RWPE2 (cell line): ENCODE measurements around the gene UPF3A.

Source experiments
- ATAC-seq: fragments of 200-7000 bp; cut with Tn5 transposase; 3 replicates; pipeline ENCODE4 v1.9.1; 2021; ENCODE audit warnings: low read depth
- DNase-seq: peaks from one replicate; pipeline ENCODE4 v3.0.0-alpha.2; 2020; ENCODE audit warnings: low spot score
- H3K27ac ChIP-seq: fragments of 450-650 bp; 2 replicates; pipeline ENCODE4 v1.5.1; 2017; ENCODE audit warnings: mild to moderate bottlenecking; ENCODE audit not compliant: poor library complexity, severe bottlenecking
- H3K27me3 ChIP-seq: fragments of 250-450 bp; sonication (Bioruptor Pico); 2 replicates; pipeline ENCODE4 v1.5.1; 2021; ENCODE audit warnings: mild to moderate bottlenecking, moderate library complexity; ENCODE audit not compliant: insufficient read depth, poor library complexity, severe bottlenecking
- H3K36me3 ChIP-seq: fragments of 250-450 bp; sonication (Bioruptor Pico); 2 replicates; pipeline ENCODE4 v1.5.1; 2020; ENCODE audit warnings: low read depth, mild to moderate bottlenecking, moderate library complexity
- H3K4me1 ChIP-seq: fragments of 250-450 bp; sonication (Bioruptor Pico); 2 replicates; pipeline ENCODE4 v1.5.1; 2021; ENCODE audit warnings: mild to moderate bottlenecking, moderate library complexity; ENCODE audit not compliant: insufficient read depth, poor library complexity, severe bottlenecking
- H3K4me3 ChIP-seq: fragments of 250-450 bp; sonication (Bioruptor Pico); 2 replicates; pipeline ENCODE4 v1.5.1; 2021; ENCODE audit warnings: mild to moderate bottlenecking, moderate library complexity; ENCODE audit not compliant: severe bottlenecking
- H3K9me3 ChIP-seq: fragments of 250-450 bp; sonication (Bioruptor Pico); 2 replicates; pipeline ENCODE4 v1.5.1; 2021; ENCODE audit warnings: mild to moderate bottlenecking, moderate library complexity; ENCODE audit not compliant: severe bottlenecking
- CTCF ChIP-seq: fragments of 450-650 bp; IDR thresholded peaks from one replicate; pipeline ENCODE4 v1.5.1; 2017; ENCODE audit warnings: mild to moderate bottlenecking, moderate library complexity; ENCODE audit not compliant: poor library complexity, severe bottlenecking

UPF3A gene

DNA sequence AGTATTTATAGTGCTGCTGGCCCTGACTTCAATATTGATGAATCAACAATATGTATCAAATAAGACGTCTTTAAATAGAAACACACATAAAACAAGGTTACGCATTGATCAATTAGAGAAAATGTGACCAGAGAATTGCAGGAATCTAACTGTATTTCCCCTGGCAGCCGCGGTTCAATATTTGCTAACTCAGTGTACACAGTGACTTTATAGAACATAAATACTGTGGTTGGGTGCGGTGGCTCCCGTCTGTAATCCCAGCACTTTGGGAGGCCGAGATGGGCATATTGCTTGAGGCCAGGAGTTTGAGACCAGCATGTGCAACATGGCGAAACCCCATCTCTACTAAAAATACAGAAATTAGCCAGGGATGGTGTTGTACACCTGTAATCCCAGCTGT is 22.8 kb upstream of the UPF3A start:
- Histone ChIP-seq H3K9me3 (no peaks in the 10 kb centered on the region), H3K27ac (no peak overlapping the region), H3K4me1 (no peaks in the 10 kb centered on the region), H3K4me3 (no peak overlapping the region), H3K27me3 (no peaks in the 10 kb centered on the region), H3K36me3 (peaks cover 97% of the 10 kb centered on the region)
- TF ChIP-seq CTCF = no peak
- ATAC-seq = no peak
- DNase-seq = no peak

GRCh38 chr13:114259374-114259773 is 22.0 kb upstream of the UPF3A start:
- peaks cover 97% of the 10 kb centered on the region for H3K36me3 ChIP-seq
- no peak overlapping the region for H3K4me3 ChIP-seq
- H3K9me3 ChIP-seq = no peaks in the 10 kb centered on the region
- no peaks in the 10 kb centered on the region for H3K27me3 ChIP-seq
- H3K27ac ChIP-seq = no peak overlapping the region
- ATAC-seq = no peak
- no peak for DNase-seq
- no peak for TF ChIP-seq CTCF
- H3K4me1 ChIP-seq = no peaks in the 10 kb centered on the region

GRCh38 chr13:114259974-114260373 is 21.4 kb upstream of the UPF3A start:
- Histone ChIP-seq H3K36me3 (peaks cover 97% of the 10 kb centered on the region), H3K27ac (no peak overlapping the region), H3K27me3 (no peaks in the 10 kb centered on the region), H3K4me1 (no peaks in the 10 kb centered on the region), H3K9me3 (no peaks in the 10 kb centered on the region), H3K4me3 (no peak overlapping the region)
- no peak for TF ChIP-seq CTCF
- ATAC-seq (no peak), DNase-seq (no peak)

DNA sequence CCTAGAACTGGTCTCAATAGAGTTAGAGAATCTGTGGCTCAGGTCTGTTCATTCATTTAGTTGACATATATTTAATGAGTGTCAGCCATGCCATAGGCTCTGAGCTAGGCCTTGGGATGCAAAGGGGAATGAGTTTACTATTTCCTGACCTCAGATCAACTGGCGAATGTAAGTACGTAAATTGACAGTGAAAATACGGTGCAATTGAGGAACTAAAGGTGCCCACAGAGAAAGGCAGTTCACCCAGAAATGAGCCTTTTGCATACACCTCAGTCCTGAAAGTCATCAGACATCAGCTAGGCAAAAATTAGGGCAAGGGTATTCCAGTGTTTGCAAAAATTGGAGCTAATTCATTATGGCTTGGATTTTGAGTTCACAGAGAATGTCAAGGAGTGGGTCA is 20.6 kb upstream of the UPF3A start:
- no peaks in the 10 kb centered on the region for H3K9me3 ChIP-seq
- no peak for TF ChIP-seq CTCF
- H3K36me3 ChIP-seq = peaks cover 97% of the 10 kb centered on the region
- no peak overlapping the region for H3K27ac ChIP-seq
- ATAC-seq = no peak
- no peaks in the 10 kb centered on the region for H3K4me1 ChIP-seq
- DNase-seq = no peak
- H3K4me3 ChIP-seq = no peak overlapping the region
- H3K27me3 ChIP-seq = no peaks in the 10 kb centered on the region

DNA sequence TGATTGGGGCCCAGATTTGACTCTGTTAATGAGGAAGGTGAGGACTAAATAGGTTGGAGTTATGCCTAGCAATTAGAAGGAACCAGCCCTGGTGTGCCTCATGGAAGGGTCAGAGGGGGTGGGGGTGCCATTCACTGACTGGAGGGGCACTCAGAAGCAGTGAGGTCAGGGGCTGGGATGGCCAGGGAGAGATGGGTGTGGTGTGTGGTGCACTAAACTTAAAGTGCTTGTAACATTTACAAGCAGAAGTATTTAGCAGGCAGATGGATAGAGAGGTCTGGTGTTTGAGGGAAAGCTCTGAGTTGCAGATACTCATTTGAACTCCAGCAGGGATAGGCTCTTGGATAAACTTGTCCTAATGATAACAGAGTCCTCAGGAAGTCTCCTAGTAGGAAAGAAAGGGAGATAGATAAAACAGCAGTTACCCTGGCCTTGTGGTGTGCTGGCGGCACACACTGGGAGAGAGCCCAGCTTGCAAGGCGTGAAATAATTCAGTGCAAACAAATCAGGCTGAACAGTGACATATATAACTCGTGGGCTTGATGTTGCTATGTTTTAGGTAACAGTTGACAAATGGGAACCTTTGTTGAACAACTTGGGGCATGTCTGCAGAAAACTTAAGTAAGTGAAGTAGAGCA is 20.0 kb upstream of the UPF3A start:
- no peaks in the 10 kb centered on the region for H3K27me3 ChIP-seq

More for the DNA sequence above, 20.0 kb upstream of the UPF3A start:
- no peak overlapping the region for H3K4me3 ChIP-seq
- no peaks in the 10 kb centered on the region for H3K9me3 ChIP-seq
- TF ChIP-seq CTCF = no peak
- peaks cover 97% of the 10 kb centered on the region for H3K36me3 ChIP-seq
- DNase-seq (no peak), ATAC-seq (no peak)
- H3K4me1 ChIP-seq = no peaks in the 10 kb centered on the region
- H3K27ac ChIP-seq = no peak overlapping the region
